Activated CD4-positive, alpha-beta T cell treated with anti-CD3 and anti-CD28 coated beads, Interleukin-2, amount 50 U/mL, for 1 hour (primary cell): Measurements from ENCODE around the gene SMIM36.
"Not testable (repeated sequence)": the region's sequence is repeated elsewhere in the genome, so short reads cannot be mapped to it uniquely, and the experiment has no call there.

Experiments used
- DNase-seq: peaks from one replicate; pipeline ENCODE4 v3.0.0-alpha.2; 2020

SMIM36 gene

DNA sequence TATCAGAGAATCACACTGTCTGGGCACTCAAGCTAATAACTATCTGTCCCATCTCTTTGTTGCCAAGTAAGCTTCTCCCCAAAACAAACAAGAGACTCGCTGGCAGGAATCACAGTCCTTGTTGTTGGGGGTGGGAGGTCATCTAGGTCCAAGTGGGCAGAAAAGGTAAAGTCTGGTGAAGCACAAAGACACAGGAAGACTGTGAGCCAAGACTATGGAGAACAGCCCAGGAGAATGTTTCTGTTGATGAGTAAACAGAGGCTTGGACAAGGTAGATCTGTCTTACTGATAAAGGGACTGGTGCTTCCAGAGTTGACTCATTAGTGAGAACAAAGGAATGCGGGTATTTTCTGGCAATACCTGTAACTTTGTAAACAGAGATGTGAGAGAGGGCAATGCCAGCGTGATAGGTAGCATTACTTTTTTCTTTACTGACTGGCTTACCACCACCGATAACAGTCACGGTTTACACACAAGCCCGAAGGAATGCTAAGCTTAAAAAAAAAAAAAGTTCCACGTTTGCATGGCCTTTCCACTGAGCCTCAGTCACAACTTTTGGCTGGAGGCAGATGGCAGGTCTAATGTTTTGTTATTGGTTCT, 78.1 kb downstream of the SMIM36 start:
- DNase-seq, result no peak

DNA sequence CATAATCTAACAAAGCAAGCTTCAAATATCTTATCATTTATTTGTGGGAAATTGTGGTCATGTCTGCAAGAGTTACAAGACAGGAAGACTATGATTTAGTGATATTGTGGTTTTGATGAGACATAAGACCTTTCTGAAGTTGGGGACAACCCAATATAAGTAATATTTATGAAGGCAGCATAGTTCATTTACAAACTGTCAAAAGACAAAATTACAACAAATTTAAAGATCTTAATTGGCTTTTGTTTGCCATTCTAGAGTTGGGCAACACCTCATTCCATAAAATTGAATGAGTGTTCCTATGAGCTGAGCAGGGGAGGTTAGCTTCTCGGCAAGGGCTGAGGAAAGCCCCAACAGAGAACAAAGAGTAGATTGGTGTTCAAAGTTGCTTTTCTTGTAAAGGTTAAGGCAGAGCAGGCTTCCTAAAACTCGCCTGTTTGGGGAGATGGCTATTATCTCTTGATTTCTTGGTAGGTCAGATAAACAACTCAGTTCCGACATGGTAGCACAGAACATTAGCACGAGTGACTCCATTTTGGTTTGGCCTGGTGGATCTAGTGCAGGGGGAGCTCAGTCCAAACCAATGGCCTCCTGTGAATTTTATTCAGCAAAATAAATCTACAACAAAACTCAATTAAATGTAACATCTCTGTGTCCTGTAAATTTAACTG, 78.8 kb downstream of the SMIM36 start:
- DNase-seq, result no peak

DNA sequence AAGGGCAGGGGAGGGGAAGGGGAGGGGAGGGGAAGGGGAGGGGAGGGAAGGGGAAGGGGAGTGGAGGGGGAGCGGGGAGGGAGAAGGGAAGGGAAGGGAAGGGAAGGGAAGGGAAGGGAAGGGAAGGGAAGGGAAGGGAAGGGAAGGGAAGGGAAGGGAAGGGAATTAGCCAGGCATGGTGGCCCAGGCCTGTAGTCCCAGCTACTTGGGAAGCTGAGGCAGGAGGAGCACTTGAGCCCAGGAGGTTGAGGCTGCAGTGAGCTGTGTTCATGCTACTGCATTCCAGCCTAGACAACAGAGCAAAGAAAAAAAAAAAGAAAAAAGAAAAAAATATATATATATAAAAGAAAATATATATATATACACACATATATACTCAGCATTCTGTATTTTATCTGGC, 79.3 kb downstream of the SMIM36 start:
- not testable (repeated sequence) for DNase-seq

DNA sequence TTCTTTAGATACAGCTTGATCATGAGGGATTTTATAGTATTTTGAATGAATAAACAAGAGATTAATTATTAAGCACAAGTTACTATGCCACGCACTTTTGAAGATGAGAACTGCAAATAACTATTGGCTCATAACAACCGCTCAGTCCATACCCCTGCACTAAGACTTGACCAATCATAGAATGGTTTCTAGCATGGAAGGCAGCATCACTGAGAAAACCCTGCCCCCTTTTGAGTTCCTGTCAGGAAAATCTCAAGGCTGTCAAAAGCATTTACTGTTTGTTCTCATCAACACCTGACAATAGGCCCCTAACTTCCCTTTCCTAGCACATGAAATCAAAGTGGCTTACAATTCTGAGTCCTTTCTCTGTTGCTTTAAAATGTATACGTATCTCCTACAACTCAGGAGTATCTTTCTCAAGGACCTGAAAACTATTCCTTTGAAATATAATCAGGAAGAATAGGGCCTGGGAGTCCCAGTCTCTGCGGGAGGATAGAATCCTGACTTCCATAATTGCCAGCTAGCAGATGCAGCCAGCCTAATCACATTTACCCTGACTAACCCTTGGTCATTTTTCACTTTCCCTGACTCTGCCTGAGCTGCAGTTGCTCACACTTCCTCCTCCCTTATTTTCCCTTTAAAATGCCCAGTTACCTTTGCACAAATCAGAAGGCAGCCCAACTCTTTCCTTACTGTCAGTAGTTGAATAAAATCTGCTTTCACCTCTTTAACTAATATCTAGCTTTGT, 80.5 kb downstream of the SMIM36 start:
- no peak for DNase-seq

DNA sequence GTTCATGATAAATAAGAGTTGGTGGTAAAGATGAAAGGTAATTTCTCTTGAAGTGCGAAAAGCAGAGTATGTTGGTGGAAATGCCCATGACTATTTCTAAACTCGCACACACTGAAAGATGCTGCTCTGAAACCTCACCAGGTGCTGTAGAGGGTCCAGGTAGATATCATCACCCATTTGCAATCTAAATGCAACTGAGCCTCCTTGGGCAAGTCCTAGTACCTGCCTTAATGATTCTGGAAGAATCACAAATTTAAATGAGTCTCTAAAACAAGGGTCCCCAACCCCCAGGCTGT, 83.7 kb downstream of the SMIM36 start:
- DNase-seq, result no peak

DNA sequence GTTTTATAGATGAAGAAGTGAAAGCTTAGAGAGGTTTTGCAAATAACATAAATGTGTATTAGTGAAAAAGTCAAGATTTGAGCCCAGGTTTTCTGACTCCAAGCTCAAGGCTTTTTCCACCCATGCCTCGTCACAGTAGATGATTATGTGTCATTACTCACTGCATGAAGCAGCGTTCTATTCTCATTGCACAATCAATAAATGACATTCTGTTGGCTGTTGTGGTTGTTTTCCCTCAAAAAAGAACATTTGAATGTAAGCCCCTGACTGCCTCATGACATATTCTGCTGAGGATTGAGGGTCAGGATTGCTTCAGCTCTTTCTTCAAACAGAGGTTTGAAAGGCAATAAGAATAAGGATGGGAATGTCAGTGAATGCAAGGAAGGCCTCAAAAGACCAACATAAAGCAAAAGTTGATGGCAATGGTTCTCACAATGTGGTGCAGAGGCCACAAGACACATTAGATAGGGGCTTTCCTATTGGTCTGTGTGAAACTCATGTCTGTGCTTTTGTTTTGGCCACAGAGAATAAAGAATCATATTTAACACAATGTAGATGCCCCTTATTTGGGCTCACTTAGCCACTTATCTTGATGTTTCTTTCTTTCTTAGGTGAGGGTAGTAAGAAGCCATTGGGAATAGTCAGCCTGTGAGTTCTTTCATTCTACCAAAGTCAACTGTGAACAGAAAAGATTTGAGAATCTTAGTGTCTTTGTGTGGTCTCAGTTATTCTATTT, 84.2 kb downstream of the SMIM36 start:
- DNase-seq, result no peak

DNA sequence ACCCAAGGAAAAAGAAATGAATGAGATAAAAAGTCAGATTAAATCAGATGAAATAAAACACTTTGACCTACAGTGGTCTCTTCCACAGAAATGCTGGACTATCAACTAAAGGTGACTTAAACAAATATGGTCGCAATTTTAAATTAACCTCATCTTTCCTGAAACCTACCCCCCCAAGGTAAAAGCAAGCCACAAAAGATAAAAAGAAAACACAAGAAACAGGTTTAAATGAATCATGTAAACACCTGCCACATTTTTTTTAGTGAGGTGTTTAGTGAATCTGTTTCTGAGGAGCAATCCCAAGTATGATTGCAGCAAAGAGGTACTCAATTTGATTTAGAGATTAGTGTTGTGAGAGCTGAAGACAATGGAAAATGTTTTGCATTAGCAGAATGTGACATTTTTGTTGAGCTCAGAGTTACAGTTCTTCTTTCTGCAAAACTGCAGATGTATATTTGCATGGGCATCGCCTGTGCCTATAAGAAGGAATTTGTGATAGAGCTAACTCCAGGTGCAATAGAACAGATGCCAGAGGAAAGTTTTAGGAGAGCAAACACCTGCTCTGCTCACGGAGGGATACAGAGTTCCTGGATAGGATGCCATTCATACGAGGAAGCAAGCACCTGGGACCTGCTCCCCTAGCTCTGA, 86.2 kb downstream of the SMIM36 start:
- DNase-seq, result no peak

DNA sequence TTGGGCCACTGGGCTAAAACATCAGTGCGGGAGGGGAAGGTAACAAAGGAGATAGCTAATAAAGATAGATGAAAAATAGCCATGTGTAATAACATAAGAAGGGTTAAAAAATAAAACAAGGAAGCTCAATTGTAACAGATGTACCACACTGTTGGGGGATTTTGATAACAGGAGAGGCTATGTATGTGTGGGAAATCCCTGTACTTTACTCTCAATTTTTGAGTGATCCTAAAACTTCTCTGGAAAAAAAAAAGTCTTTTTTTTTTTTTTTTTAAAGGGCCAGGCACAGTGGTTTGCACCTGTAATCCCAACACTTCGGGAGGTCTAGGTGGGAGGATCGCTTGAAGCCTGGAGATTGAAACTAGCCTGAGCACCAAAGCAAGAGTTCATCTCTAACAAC, 87.7 kb downstream of the SMIM36 start:
- DNase-seq, result no peak

DNA sequence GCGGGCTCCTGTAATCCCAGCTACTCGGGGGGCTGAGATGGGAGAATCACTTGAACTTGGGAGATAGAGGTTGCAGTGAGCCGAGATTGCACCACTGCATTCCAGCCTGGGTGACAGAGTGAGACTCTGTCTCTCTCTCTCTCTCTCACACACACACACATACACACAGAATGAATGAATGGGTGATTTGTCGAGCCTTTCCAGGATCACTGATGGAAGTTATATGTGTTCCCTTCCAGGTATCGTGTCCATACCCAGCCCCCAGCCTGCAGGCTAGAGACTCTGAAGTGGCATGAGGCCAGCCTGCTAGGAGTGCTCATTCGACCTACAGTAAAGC, 88.5 kb downstream of the SMIM36 start:
- DNase-seq, result not testable (repeated sequence)

DNA sequence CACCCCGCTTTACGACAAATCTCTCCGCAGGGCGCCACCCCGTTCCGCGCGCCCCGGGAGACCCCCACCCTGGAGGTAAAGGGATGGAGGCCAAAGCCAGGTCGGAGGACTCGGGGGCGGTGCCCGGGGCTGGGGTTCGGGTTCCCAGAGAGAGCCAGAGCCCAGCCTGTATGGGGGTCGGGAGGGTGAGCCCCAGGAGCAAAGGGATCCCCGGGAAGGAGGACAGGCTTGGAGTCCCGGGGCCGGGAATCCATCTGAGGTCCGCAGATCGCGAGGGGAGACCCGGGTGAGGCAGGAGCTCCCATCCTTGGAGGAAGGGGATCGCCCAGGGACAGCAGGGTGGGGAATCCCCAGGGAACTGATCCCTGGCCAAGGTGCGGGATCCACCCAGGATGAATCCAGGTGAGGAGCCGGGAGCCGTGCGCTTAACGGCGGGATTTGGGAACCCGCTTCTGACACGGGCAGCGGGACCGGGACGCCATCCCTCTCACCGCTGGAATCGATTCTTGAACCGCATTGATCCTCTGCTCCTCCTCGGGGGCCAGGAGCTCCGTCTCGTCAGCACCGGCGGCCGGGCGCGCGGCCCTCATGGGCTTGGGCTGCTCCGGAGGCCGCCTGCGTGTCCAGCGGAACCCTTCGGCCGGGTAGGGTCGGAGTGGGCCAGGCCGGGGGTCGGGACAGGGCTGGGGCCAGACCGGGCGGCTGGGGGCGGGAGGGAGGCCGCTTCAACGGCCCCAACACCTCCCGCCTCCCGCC, 89.9 kb downstream of the SMIM36 start, which contains the start of gene MMD:
TSS of gene MMD (minus strand) at position 657 of the 756 bp plus-strand sequence. CDS start at position 517, 140 bp downstream.
- DNase-seq, result peak; percentile 3

DNA sequence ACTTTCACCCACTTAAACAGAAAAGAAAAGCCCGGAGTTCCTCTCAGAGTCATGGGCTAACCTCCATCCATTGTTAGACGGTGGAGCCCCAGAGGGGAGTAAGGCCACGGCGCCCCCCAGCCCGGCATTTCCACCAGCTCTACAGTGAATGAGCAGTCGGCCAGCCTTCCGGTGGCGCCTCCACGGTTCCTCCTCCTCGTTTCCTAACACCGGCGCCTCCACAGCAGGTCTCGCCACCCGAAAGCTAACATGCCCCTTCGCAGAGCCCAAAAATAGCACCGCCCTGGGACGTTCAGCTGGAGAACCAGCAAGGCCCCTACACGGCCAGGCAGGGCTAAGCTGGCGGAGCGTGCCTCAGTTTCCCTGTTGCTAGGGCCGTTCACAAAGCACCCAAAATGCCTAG, 90.5 kb downstream of the SMIM36 start:
- DNase-seq, result peak; percentile 28

DNA sequence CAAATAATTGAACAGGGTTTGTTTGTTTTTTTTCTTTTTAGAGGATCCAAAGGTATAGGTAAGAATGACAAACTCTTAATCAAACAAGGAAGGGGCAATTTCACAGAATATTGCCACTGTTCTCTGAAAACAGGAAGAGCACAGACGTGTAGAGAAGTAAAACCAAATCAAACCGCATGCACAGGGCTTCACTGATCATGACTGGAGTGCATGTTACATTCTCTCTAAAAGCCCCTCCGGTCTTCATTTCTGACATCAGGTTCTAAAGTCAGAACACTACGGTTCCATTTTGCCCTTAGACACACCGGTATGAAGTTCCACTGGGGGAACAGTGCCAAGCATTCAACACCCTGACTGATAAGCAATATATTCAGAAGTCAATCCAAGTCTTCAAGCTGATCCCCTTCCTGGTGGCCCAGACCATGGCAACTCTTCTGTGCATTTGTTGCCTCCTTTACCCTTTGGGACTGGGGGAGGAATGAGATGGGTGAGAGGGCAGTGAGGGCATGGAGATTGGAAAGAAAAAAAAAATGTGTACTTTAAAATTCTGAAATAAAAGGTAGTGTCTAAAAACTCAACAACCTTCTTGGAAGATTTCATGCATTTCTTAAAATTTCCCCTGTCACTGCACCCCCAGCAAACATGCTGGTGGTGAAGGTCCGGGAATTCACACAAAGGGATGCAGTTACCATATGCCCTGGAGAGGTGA, 91.0 kb downstream of the SMIM36 start:
- DNase-seq, result no peak

DNA sequence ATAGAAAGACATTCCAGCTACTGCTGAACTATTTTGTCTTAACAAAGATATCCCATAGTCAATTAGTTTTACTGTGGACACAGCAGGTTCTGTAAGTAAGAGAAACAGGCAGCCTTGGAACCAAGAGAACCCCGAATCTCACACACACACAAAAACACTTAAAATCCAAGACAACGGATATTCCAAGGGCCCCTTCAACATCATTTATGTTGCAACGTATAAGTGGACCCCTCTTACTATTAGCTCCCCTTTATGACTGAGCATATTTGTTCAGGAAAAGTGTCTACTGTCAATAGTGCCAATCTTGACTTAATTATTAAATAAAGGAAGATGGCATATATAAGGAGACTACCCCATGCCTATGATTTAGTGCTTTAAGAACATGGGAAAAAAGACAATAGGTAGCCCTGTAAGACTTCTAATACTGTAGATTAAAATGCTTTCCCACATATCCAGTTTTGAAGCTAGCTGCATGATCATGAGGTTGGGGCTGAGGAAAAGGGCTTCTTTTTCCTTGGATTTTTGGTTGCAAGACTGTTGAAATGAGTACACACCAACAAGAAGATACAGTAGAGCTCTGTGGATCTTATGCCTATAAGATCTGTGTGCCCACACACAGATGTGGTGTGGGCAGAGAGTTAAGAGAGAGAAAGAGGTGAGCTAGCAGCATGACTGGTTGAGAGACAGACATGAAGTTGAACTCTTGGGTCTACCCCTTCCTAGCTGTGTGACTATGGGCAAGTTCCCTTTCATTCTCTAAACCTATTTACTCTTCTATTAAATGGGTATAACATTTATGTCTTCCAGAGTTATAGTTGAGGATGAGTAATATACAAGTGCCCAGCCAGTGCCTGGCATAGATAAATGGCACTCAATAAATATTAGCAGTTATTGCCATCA, 92.6 kb downstream of the SMIM36 start:
- DNase-seq, result no peak

DNA sequence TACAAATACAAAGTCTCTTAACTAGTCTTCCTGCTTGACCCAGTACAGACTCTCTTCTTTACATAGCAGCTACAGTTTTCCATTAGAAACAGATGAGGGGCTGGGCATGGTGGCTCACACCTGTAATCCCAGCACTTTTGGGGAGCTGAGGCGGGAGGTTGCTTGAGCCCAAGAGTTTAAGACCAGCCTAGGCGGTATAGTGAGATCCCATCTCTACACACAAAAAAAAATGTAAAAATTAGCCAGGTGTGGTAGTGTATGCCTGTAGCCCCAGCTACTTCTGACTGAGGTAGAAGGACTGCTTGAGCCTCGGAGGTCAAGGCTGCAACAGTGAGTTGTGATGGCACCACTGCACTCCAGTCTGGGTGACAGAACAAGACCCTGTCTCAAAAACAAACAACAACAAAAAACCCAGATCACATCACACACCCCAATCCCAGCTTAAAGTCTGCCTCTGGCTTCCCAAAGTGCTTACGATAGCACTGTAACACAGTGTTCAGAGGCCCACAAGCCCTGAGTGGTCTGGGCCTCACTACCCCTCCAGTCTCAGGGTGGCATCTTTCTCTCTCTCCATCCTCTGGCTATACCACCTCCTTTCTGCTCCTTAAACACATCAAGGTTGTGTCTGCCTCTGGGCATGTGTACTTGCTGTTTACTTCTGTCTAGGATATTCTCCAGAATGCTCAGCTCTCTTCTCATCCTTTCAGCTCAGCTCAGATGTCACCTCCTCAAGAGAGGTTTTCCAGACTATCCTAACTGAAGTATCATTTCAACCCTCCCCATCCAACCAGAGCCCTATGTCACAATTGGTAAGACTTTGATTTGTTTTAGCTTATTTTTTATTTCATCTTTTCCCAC, 93.6 kb downstream of the SMIM36 start:
- DNase-seq, result no peak

DNA sequence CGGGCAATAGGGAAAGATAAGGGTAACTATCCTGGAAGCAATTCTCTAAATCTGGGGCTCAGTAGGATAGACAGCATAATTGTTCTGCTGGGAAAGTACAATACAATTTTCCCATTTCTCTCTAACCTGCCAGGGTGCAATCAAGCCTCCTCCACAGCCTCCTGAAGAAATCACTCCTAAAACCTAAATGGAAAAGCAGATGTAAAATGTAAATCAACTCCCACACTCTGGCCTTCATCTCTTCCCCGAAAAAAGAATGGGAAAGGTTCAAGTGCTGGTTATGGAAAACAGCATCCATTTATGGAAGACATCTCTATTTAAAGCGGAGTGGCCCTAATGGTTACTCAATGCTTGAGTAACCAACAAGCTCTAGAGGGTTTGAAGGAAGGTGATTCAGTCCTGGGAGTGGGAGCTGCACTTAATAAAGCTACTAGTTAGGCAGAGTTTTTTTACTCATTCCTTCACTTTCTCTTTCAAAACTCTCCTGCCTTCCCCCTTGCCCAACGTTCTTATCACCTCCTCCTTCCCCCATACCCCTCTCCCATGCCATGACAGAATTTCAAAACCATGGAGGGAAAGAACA, 94.7 kb downstream of the SMIM36 start:
- no peak for DNase-seq

DNA sequence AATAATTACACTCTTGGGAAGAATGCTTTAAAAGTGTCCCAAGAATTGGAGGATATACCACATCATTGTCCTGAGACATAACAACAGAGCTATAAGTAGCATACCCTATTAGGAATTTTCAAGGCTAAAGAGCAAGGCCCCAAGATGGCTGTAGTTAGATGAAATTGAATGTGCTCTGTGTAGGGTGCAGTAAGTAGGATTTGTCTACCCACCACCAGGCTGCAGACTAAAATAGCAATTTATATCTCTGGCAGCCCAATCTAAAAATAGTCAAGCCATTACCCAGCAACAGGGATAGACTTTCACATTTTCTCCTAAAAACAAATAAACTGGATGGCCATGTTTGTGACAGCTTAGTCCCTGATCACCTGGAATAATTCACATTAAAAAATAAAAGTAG, 95.3 kb downstream of the SMIM36 start:
- no peak for DNase-seq

DNA sequence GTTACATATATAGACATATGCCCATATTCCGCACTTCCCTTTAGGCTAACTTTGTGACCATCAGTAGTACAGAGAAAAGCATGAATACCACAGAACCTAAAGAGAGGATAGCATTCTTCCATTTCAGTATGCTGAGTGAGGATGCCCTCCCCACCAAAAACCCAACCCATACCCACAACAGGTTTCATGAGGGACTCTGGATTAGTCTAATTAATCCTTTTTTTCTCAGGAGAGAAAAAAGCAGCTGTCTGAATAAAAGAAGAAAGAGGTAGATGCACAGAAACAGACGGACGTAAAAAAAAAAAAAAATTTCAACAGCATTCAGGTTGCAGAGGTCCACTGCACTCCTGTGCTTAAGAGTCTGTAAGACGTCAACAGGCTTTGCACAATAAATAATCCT, 96.3 kb downstream of the SMIM36 start:
- no peak for DNase-seq

DNA sequence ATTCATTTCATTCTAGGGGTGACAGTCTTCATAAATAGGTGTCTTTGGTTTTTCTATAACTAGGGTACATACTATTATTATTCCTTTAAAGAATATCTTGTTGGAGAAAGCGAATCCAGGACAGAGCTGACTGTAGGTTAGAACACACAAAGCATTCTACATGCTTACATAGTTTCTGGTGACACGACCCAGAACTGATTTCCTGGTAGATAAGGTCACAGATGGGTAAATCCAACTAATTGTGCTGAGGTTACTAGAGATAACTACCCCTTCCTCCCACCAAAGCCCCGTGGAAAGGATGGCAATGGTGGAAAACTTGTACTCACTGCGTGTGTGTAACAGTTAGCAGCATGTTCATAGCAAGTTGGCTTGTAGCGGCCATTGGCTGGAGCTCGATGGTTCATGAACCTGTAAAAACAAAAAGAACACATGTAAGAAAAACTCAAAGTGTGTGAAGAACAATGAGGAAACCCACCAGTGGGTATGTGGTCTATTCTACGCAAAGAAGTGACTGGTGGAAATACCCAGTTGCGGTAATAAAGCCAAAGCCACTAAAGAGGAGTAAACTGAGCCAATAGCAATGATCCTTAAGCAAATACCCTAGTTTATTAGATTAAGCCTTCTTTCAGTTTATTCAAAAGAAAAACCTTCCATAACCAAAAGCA, 97.3 kb downstream of the SMIM36 start:
- no peak for DNase-seq

DNA sequence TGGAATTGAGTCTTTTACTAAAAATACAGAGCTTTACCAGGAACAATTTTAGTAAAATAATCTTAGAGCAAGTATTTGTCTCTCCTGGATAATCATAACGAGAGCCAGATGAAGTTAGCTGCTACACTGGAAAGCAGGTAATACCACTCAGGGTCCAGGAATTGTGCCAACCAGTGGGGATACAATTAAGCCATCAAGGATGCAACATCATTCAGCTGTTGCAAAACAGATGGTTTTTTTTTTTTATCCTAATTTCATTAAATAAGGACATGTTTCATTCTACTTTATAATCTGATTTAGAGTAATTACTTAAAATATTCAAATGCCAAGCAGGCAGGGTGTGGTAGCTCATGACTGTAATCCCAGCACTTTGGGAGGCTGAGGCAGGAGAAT, 99.8 kb downstream of the SMIM36 start:
- no peak for DNase-seq
